Activated CD4-positive, CD25-positive, alpha-beta regulatory T cell (primary cell): ENCODE results near the gene NAV2.
"Not testable (repeated sequence)": the region's sequence is repeated elsewhere in the genome, so short reads cannot be mapped to it uniquely, and the experiment has no call there.

ENCODE experiments used
- DNase-seq, 4 experiments: peaks; one replicate each; lab custom pipeline; 2025; lab: John Stamatoyannopoulos, UW

The NAV2 gene

GRCh38 chr11:19952116-19952605, 239.5 kb downstream of the NAV2 start:
- no peak for DNase-seq

- DNase-seq, result no peak
Observed at GRCh38 chr11:19952911-19953310, 240.3 kb downstream of the NAV2 start.

- DNase-seq, result no peak
Observed at GRCh38 chr11:19953336-19953735, 240.7 kb downstream of the NAV2 start.

- no peak for DNase-seq
Observed at GRCh38 chr11:19953909-19954308, 241.3 kb downstream of the NAV2 start.

GRCh38 chr11:19954899-19955298, 242.3 kb downstream of the NAV2 start:
- no peak for DNase-seq

GRCh38 chr11:19955660-19956059, 243.0 kb downstream of the NAV2 start:
- DNase-seq, result no peak

GRCh38 chr11:19956228-19956627, 243.6 kb downstream of the NAV2 start:
- DNase-seq, result no peak

GRCh38 chr11:19957294-19957943, 244.8 kb downstream of the NAV2 start:
- DNase-seq, result no peak

GRCh38 chr11:19958204-19958603, 245.6 kb downstream of the NAV2 start:
- no peak for DNase-seq

GRCh38 chr11:19959210-19959609, 246.6 kb downstream of the NAV2 start:
- DNase-seq, result no peak

GRCh38 chr11:19959648-19960059, 247.0 kb downstream of the NAV2 start:
- no peak for DNase-seq

GRCh38 chr11:19960410-19960809, 247.8 kb downstream of the NAV2 start:
- not testable (repeated sequence) for DNase-seq

GRCh38 chr11:19961225-19961624, 248.6 kb downstream of the NAV2 start:
- no peak for DNase-seq

GRCh38 chr11:19962053-19962800, 249.6 kb downstream of the NAV2 start:
- DNase-seq, result no peak

- no peak for DNase-seq
Observed at GRCh38 chr11:19962801-19963175, 250.2 kb downstream of the NAV2 start.

- no peak for DNase-seq
Observed at GRCh38 chr11:19963697-19964387, 251.2 kb downstream of the NAV2 start.

GRCh38 chr11:19966441-19966840, 253.8 kb downstream of the NAV2 start:
- no peak for DNase-seq

- no peak for DNase-seq
Observed at GRCh38 chr11:19966927-19967326, 254.3 kb downstream of the NAV2 start.

- no peak for DNase-seq
Observed at GRCh38 chr11:19967787-19968186, 255.2 kb downstream of the NAV2 start.

GRCh38 chr11:19968860-19969259, 256.2 kb downstream of the NAV2 start:
- DNase-seq, result no peak

GRCh38 chr11:19970944-19971343, 258.3 kb downstream of the NAV2 start:
- no peak for DNase-seq

- no peak for DNase-seq
Observed at GRCh38 chr11:19972091-19972490, 259.5 kb downstream of the NAV2 start.

- DNase-seq, result no peak
Observed at GRCh38 chr11:19972651-19973050, 260.0 kb downstream of the NAV2 start.
